Gastroesophageal sphincter (tissue), 3 donors: ENCODE results near the gene RBM19.

Experiments
- EP300 ChIP-seq: sonication (generic); formaldehyde crosslinking; IDR thresholded peaks from one replicate; pipeline ENCODE4 v1.6.1; 2017; ENCODE audit warnings: antibody characterized with exemption, mild to moderate bottlenecking
- POLR2A ChIP-seq, 2 donors: fragments of 450-650 bp; IDR thresholded peaks; one replicate each; pipeline ENCODE4 v1.6.1; 2017; ENCODE audit warnings: antibody characterized with exemption in 2 of 2, mild to moderate bottlenecking in 2 of 2, moderate library complexity in 1 of 2
- POLR2AphosphoS5 ChIP-seq: sonication (generic); formaldehyde crosslinking; IDR thresholded peaks from one replicate; pipeline ENCODE4 v1.6.1; 2017; ENCODE audit warnings: antibody characterized with exemption
- TF ChIP-seq, protein P1 (sequence below), 4 experiments: fragments of 200-600 bp in 2 of 4; fragments of 450-650 bp in 2 of 4; sonication (generic) in 1 of 4; IDR thresholded peaks; one replicate each; pipeline ENCODE4 v1.5.1; 2017 to 2019; ENCODE audit warnings: antibody characterized with exemption in 4 of 4, mild to moderate bottlenecking in 2 of 4, moderate library complexity in 2 of 4

DNA sequence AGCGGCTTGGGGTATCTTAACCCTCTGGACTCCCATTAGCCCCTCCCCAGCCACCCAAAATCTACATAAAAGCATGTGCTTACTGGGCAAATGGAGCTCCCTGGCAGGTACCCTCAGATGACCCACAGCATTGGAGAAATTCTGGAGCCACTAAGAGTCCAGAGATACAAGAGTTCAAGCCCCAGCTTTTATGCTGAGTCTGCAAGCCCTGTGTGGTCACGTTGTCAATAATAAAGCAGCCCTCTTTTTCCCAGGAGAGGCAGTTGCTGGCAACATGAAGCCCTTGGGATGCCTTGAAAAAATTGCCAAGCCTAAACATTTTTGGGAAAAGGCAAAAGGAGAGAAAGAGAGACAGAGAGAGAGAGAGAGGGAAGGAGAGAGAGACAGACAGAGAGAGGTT, 83.4 kb downstream of the RBM19 start:
- TF ChIP-seq, protein P1, sequence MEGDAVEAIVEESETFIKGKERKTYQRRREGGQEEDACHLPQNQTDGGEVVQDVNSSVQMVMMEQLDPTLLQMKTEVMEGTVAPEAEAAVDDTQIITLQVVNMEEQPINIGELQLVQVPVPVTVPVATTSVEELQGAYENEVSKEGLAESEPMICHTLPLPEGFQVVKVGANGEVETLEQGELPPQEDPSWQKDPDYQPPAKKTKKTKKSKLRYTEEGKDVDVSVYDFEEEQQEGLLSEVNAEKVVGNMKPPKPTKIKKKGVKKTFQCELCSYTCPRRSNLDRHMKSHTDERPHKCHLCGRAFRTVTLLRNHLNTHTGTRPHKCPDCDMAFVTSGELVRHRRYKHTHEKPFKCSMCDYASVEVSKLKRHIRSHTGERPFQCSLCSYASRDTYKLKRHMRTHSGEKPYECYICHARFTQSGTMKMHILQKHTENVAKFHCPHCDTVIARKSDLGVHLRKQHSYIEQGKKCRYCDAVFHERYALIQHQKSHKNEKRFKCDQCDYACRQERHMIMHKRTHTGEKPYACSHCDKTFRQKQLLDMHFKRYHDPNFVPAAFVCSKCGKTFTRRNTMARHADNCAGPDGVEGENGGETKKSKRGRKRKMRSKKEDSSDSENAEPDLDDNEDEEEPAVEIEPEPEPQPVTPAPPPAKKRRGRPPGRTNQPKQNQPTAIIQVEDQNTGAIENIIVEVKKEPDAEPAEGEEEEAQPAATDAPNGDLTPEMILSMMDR (IDR thresholded peaks at IDR 0.05), result no peak
- TF ChIP-seq EP300, result no peak
- TF ChIP-seq POLR2A (IDR thresholded peaks at IDR 0.05), result no peak
- TF ChIP-seq POLR2AphosphoS5, result no peak
